Neural cell (in vitro differentiated cells): ENCODE results near the gene ALK. TPM values are rescaled to one million over a fixed set of nuclear protein-coding genes. Genes with fewer than 3 reads are reported as not detected.

Source experiments
- H2AFZ ChIP-seq: fragments of 200-600, 300-800 bp; sonication (generic), shearing (Covaris generic); 2 replicates; pipeline ENCODE4 v1.6.0; 2014; ENCODE audit warnings: low read depth, mild to moderate bottlenecking, antibody characterized with exemption, low read length, moderate library complexity
- H3F3A ChIP-seq: fragments of 200-600 bp; shearing (Covaris generic); 2 replicates; pipeline ENCODE4 v1.6.1; 2016; ENCODE audit warnings: mild to moderate bottlenecking, moderate library complexity, mixed read lengths, antibody characterized with exemption, low read length; ENCODE audit not compliant: insufficient read depth, poor library complexity, severe bottlenecking
- H3K27ac ChIP-seq: fragments of 200-600, 300-800 bp; sonication (generic), shearing (Covaris generic); 2 replicates; pipeline ENCODE4 v1.5.1; 2014; ENCODE audit warnings: mild to moderate bottlenecking, low read length, moderate library complexity
- H3K27me3 ChIP-seq: fragments of 300-800, 200-600 bp; sonication (generic), shearing (Covaris generic); 2 replicates; pipeline ENCODE4 v1.6.0; 2014; ENCODE audit warnings: mild to moderate bottlenecking, low read depth, low read length, moderate library complexity; ENCODE audit not compliant: insufficient read depth
- H3K36me3 ChIP-seq: fragments of 300-800, 200-600 bp; sonication (generic), shearing (Covaris generic); 2 replicates; pipeline ENCODE4 v1.5.1; 2014; ENCODE audit warnings: mild to moderate bottlenecking, antibody characterized with exemption, low read length, moderate library complexity; ENCODE audit not compliant: insufficient read depth
- H3K4me2 ChIP-seq: fragments of 300-800, 200-600 bp; sonication (generic), shearing (Covaris generic); 2 replicates; pipeline ENCODE4 v1.6.0; 2014; ENCODE audit warnings: mild to moderate bottlenecking, low read length
- H3K4me3 ChIP-seq: fragments of 300-800, 200-600 bp; sonication (generic), shearing (Covaris generic); 2 replicates; pipeline ENCODE4 v1.5.1; 2014; ENCODE audit warnings: mild to moderate bottlenecking, low read length, moderate library complexity
- H3K79me2 ChIP-seq: fragments of 200-600 bp; shearing (Covaris generic); replicated peaks from 2 replicates; pipeline ENCODE4 v1.6.0; 2014; ENCODE audit warnings: mild to moderate bottlenecking, low read length, moderate library complexity; ENCODE audit not compliant: insufficient read depth
- H3K9ac ChIP-seq: fragments of 300-800, 200-600 bp; sonication (generic), shearing (Covaris generic); 2 replicates; pipeline ENCODE4 v1.6.1; 2016; ENCODE audit warnings: mild to moderate bottlenecking, low read length, mixed read lengths
- H3K9me2 ChIP-seq: fragments of 200-600 bp; shearing (Covaris generic); 2 replicates; pipeline ENCODE4 v1.6.1; 2016; ENCODE audit warnings: mild to moderate bottlenecking, low read length, mixed read lengths; ENCODE audit not compliant: insufficient read depth
- H3K9me3 ChIP-seq: fragments of 200-600, 300-800 bp; sonication (generic), shearing (Covaris generic); 2 replicates; pipeline ENCODE4 v1.6.1; 2016; ENCODE audit warnings: mild to moderate bottlenecking, mixed run types, low read length, moderate library complexity, mixed read lengths
- H4K20me1 ChIP-seq: fragments of 200-600 bp; shearing (Covaris generic); 2 replicates; pipeline ENCODE4 v1.6.1; 2016; ENCODE audit warnings: mild to moderate bottlenecking, mixed run types; ENCODE audit not compliant: insufficient read depth
- CTCF ChIP-seq: fragments of 450-650 bp; IDR thresholded peaks from 2 replicates; pipeline ENCODE4 v1.5.1; 2014; ENCODE audit warnings: antibody characterized with exemption, mild to moderate bottlenecking, moderate library complexity; ENCODE audit not compliant: poor library complexity, severe bottlenecking
- EP300 ChIP-seq: fragments of 450-650 bp; conservative IDR thresholded peaks from 2 replicates; pipeline ENCODE4 v1.6.1; 2014; ENCODE audit warnings: antibody characterized with exemption, mild to moderate bottlenecking, moderate library complexity; ENCODE audit not compliant: poor library complexity, severe bottlenecking
- EZH2 ChIP-seq: fragments of 200-600, 300-800 bp; shearing (Covaris generic), sonication (generic); IDR thresholded peaks from 2 replicates; pipeline ENCODE4 v1.6.1; 2014; ENCODE audit warnings: antibody characterized with exemption, low read length, borderline replicate concordance, mild to moderate bottlenecking; ENCODE audit not compliant: insufficient read depth, poor library complexity, severe bottlenecking
- MXI1 ChIP-seq: fragments of 450-650 bp; conservative IDR thresholded peaks from 2 replicates; pipeline ENCODE4 v1.6.1; 2014; ENCODE audit warnings: antibody characterized with exemption, mild to moderate bottlenecking; ENCODE audit not compliant: poor library complexity, severe bottlenecking
- POLR2AphosphoS5 ChIP-seq: IDR thresholded peaks from 2 replicates; pipeline ENCODE4 v1.6.1; 2012
- RAD21 ChIP-seq: fragments of 450-650 bp; conservative IDR thresholded peaks from 2 replicates; pipeline ENCODE4 v1.6.1; 2014; ENCODE audit warnings: antibody characterized with exemption, mild to moderate bottlenecking, moderate library complexity
- REST ChIP-seq: IDR thresholded peaks from 2 replicates; pipeline ENCODE4 v1.6.1; 2012; ENCODE audit warnings: borderline replicate concordance
- SMC3 ChIP-seq: fragments of 450-650 bp; conservative IDR thresholded peaks from 2 replicates; pipeline ENCODE4 v1.6.1; 2014; ENCODE audit warnings: antibody characterized with exemption, mild to moderate bottlenecking, moderate library complexity; ENCODE audit not compliant: poor library complexity
- TAF1 ChIP-seq: IDR thresholded peaks from 2 replicates; pipeline ENCODE4 v1.6.1; 2012; ENCODE audit warnings: low read depth
- polyA plus RNA-seq: library from polyadenylated mRNA; depleted of rRNA; stranded (reverse); fragments of >200 nt; gene quantifications from 2 replicates; pipeline ENCODE4 v1.2.3, GENCODE V29; 2014

The ALK gene
- polyA plus RNA-seq, 1 donor from 2014 or later: 7.1 TPM

GRCh38 chr2:29186817-29187216 lies 734.6 kb downstream of the ALK start:
- Histone ChIP-seq H2AFZ (no peak overlapping the region), H3K9ac (no peak overlapping the region), H3K4me3 (no peak overlapping the region), H3K27me3 (no peaks in the 10 kb centered on the region), H3F3A (no peaks in the 10 kb centered on the region), H3K36me3 (no peaks in the 10 kb centered on the region), H4K20me1 (no peaks in the 10 kb centered on the region), H3K9me3 (no peaks in the 10 kb centered on the region), H3K9me2 (no peaks in the 10 kb centered on the region), H3K79me2 (no peaks in the 10 kb centered on the region), H3K4me2 (no peak overlapping the region), H3K27ac (no peak overlapping the region)
- no peak for TF ChIP-seq SMC3
- TF ChIP-seq EZH2: no peak
- TF ChIP-seq MXI1: no peak
- no peak for TF ChIP-seq EP300
- no peak for TF ChIP-seq REST
- no peak for TF ChIP-seq TAF1
- no peak for TF ChIP-seq CTCF
- no peak for TF ChIP-seq RAD21

DNA sequence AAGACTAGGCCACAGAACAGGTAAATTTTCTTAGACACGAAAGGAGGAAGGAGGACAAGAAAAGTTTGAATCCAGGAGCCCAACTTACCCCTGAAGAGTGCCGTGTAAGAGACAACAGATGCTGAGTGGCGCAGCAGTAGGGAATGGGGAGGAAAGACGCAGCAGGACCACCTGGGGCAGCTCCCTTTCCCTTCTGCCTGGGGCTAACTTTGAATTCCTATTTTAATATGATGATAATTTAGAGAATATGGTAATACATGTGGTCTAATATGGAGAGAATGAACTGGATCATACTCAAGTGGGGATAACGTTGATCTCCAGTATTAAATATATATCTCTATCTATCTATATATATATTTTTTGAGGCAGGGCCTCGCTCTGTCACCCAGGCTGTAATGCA lies 736.9 kb downstream of the ALK start:
- Histone ChIP-seq H3K27me3 (no peaks in the 10 kb centered on the region), H3K36me3 (no peaks in the 10 kb centered on the region), H3K9me2 (no peaks in the 10 kb centered on the region), H3K4me2 (no peak overlapping the region), H3F3A (no peaks in the 10 kb centered on the region), H3K9ac (no peak overlapping the region), H4K20me1 (no peaks in the 10 kb centered on the region), H3K27ac (no peak overlapping the region), H2AFZ (no peak overlapping the region), H3K79me2 (no peaks in the 10 kb centered on the region), H3K4me3 (no peak overlapping the region), H3K9me3 (no peaks in the 10 kb centered on the region)
- no peak for TF ChIP-seq RAD21
- no peak for TF ChIP-seq POLR2AphosphoS5
- TF ChIP-seq SMC3: no peak
- TF ChIP-seq TAF1: no peak
- no peak for TF ChIP-seq REST
- TF ChIP-seq EZH2: no peak
- no peak for TF ChIP-seq CTCF
- no peak for TF ChIP-seq MXI1
